GM19324 (cell line): ENCODE data around the gene ABLIM3.

ENCODE experiments used
- ATAC-seq: cut with Tn5 transposase; IDR thresholded peaks from one replicate; pipeline ENCODE4 v1.9.1; 2021; ENCODE audit warnings: mild to moderate bottlenecking, moderate library complexity; ENCODE audit not compliant: unreplicated experiment, low FRiP score

Gene ABLIM3

DNA sequence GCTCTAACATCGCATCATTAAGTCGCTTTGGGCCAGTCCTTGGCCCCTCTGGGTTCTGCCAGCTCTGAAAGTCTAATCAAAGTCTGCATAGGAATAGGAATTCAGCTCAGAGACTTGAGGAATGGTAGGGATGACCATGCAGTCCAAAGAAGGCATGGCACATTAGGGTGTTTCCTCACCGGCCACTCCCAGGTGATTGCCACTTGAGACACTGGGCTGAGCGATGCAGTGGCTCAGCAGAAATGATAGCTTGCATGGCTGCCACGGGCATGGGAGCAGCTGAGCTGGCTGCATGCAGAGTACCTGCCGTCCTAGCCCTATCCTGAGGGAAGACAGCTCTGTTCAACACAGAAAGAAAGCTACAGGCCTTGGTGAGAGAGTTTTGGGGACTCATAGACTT, 159.1 kb downstream of the ABLIM3 start:
- ATAC-seq = no peak

DNA sequence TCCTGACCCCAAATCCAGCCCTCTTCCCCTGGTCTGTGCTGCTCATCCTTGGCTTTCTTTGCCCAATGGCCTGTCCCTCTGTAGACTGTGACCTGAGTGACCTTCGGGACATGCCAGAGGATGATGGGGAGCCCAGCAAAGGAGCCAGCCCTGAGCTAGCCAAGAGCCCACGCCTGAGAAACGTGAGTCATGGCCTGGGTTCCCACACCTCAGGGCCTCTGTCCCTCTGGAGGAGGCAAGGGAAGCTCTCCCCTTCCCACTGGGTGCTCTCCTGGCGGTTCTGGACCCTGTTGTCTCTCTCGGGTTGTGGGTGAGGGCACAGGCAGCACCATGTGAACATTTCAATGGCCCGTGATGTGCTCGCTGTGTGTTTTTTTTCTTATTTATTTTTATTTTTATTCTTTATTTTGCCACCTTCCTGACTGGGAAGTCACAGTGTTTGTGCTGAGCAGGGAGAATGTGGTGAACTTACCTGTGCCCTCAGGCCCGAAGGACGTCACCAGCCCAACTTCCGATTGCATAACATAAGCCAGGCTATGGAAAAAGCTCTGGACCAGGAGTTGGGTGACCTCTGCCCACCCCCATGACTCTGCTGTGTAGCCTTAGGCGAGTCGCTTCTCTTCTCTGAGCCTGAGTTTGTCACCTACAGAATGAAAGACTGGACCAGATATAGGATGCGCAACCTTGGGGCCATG, 159.9 kb downstream of the ABLIM3 start:
- ATAC-seq = no peak

DNA sequence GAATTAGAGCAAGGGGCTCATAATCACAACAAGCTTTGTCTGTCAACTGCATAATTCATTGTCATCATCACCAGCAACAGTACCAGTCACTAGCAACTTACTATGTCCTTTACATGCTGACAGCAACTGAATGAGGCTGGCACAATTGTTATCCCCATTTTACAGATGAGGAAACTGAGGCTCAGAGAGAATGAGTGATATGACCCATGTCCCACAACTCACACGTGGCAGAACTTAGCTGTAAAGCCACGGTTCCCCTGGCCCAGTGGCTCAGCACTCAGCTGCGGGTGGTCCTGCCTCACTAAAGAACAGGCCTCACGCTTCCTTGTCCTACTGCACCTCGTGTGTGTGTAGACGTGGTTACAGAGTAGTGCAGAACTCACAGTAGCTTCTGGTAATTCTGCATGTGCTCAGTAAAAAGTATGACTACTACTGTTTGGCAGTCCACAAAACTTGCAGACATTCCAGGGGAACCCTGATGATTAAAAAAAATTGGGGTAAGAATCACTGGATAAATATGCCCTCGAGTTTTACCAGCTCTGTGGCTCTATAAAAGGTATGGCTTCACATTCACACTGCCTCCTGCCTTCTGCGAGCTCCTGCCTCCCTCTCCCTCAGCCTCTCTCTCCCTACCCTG, 160.6 kb downstream of the ABLIM3 start:
- no peak for ATAC-seq

DNA sequence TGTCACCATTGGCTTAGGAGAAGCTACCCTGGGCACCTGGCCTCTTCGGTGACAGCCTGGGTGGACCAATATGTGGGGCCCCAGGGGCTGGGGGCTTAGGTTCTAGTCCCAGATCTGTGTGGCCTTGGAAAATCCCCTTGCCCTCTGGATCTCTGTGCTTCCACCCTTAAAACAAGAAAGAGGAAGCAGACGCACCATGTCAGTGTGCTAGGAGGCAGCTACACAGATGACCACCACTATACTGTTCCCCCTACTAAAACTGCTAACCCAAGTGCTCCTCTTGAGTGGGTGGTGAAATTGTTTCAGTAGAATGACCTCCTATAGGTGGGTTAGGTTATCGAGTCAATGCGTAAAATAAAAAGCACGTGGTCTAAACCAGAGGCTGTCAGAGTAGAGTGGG, 161.3 kb downstream of the ABLIM3 start:
- ATAC-seq = no peak

DNA sequence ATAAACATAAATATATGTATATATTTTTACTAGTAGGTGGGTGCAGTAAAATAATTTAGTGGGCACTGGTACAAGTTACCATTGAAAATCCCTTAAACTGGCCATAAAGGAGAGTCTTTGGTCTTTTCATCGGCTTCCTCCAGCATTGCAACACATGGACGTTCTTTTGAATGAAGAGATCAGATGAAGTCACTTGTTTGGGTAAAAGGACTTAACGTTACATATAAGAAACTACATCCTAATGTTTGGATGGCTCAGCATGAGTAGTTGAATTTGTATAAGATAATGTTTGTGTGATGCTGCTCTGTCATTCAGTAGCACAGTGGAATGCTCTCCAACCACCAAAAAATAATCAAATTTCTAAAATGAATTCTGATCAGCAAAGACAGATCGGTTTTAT, 161.9 kb downstream of the ABLIM3 start:
- no peak for ATAC-seq

DNA sequence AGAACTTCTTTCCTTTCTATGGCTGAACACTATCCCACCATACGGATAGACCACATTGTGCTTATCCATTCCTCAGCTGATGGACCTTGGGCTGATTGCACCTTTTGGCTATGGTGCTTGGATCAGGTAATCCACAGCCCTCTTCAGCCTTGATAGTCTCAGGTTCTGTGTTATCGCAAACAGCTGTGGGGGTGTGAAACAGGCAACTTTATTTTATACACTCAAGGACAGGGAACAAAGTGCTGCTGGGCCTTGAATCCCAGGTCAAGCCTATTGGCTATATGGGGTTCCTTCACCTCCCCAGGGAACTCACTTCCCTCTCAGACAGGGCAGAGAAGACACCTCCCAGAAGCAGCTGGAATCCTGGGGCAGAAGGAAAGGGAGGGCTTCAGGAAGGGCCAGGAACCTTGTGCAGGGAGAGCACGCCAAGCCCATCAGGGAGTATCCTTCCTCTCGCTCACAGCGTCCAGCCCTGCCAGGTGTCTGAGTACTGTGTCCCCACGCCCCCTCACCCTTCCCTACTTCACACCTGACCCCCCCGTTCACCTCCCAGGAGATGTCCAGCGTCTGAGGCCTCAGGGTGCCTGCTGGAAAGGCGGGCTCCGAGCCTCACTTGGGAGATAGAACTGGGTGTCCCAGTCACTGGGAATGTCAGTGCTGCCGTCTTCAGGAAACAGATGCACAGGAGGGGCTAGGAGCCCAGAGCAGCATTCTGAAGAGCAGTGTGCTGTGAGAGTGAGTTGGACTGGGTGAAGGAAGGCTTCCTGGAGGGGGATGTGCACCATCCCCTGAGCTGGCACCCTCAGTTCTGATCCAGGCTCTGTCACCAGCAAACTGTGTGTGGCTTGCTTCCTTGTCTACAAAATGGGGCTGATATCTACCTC, 163.1 kb downstream of the ABLIM3 start:
- no peak for ATAC-seq

DNA sequence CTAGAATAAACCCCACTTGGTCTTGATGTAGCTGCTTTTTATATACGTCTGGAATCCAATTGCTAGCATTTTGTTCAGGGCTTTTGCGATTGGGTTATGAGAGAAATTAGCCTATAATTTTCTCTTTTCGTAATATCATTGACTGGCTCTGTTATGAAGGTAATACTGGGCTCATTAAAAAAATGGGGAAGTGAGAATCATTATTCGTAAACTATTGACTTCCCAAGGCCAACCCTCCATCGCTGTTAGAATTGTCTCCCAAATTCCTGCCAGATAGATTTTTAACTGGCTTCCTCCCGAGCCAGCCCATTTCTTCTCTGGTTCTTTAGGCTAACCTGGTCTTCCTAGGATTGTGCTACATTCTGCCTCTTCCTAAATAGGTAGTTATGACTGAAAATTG, 168.1 kb downstream of the ABLIM3 start:
- no peak for ATAC-seq
